NCI-H2227 (cell line): ENCODE measurements around the gene YOD1.

ENCODE experiments used
- DNase-seq: peaks from one replicate; lab custom pipeline; 2025; ENCODE audit not compliant: unreplicated experiment; lab: John Stamatoyannopoulos, UW

YOD1 gene

GRCh38 chr1:207028884-207029650 is 21.9 kb downstream of the YOD1 start:
- DNase-seq: no peak

- DNase-seq: no peak
These were observed 23.1 kb downstream of the YOD1 start for GRCh38 chr1:207027921-207028320.

GRCh38 chr1:207027206-207027777 is 23.7 kb downstream of the YOD1 start:
- DNase-seq: no peak

GRCh38 chr1:207026104-207026534 is 24.9 kb downstream of the YOD1 start:
- no peak for DNase-seq

- DNase-seq: no peak
These were observed 25.7 kb downstream of the YOD1 start for GRCh38 chr1:207025146-207025880.

- no peak for DNase-seq
These were observed 26.5 kb downstream of the YOD1 start for GRCh38 chr1:207024202-207025145.

- DNase-seq: no peak
These were observed 27.9 kb downstream of the YOD1 start for GRCh38 chr1:207022996-207023679.

- DNase-seq: no peak
These were observed 29.0 kb downstream of the YOD1 start for GRCh38 chr1:207021876-207022596.

- no peak for DNase-seq
These were observed 29.7 kb downstream of the YOD1 start for GRCh38 chr1:207021139-207021861.

- DNase-seq: no peak
These were observed 30.3 kb downstream of the YOD1 start for GRCh38 chr1:207020709-207021107.

- no peak for DNase-seq
These were observed 30.8 kb downstream of the YOD1 start for GRCh38 chr1:207020065-207020708.

GRCh38 chr1:207019661-207020060 is 31.3 kb downstream of the YOD1 start:
- DNase-seq: no peak

GRCh38 chr1:207019161-207019560 is 31.8 kb downstream of the YOD1 start:
- DNase-seq: no peak

GRCh38 chr1:207018707-207019106 is 32.3 kb downstream of the YOD1 start:
- no peak for DNase-seq

- DNase-seq: no peak
These were observed 33.1 kb downstream of the YOD1 start for GRCh38 chr1:207017615-207018559.

- DNase-seq: no peak
These were observed 35.2 kb downstream of the YOD1 start for GRCh38 chr1:207015791-207016190.

- no peak for DNase-seq
These were observed 36.3 kb downstream of the YOD1 start for GRCh38 chr1:207014728-207015127.
